IPS DF 6.9 (cell line): ENCODE results near the gene SPATA32.

ENCODE experiments used
- DNase-seq: peaks from one replicate; pipeline ENCODE4 v3.0.0-alpha.2; 2013; ENCODE audit warnings: low read depth, low spot score
- H3K27ac ChIP-seq: one replicate; pipeline ENCODE4 v1.5.1; 2013; ENCODE audit warnings: low read length, control low read depth
- H3K27me3 ChIP-seq: 2 replicates; pipeline ENCODE4 v1.6.1; 2013; ENCODE audit warnings: mild to moderate bottlenecking, low read length; ENCODE audit not compliant: control insufficient read depth, insufficient read depth
- H3K36me3 ChIP-seq: 2 replicates; pipeline ENCODE4 v1.6.1; 2013; ENCODE audit warnings: low read length; ENCODE audit not compliant: control insufficient read depth, insufficient read depth
- H3K4me1 ChIP-seq: 2 replicates; pipeline ENCODE4 v1.6.1; 2013; ENCODE audit warnings: low read length; ENCODE audit not compliant: control insufficient read depth, insufficient read depth
- H3K4me3 ChIP-seq: 2 replicates; pipeline ENCODE4 v1.5.1; 2013; ENCODE audit warnings: mild to moderate bottlenecking, low read length
- H3K9me3 ChIP-seq: 2 replicates; pipeline ENCODE4 v1.6.1; 2013; ENCODE audit warnings: low read length, inconsistent platforms; ENCODE audit not compliant: control insufficient read depth, insufficient read depth
- WGBS: extraction: QIAGEN DNeasy Blood & Tissue Kit; methylation state at CpG from one replicate; pipeline ENCODE4 v1.1.7; 2013; ENCODE audit warnings: mixed read lengths, missing lambda C conversion rate; ENCODE audit not compliant: insufficient read length, insufficient coverage; 5-methylcytosine and 5-hydroxymethylcytosine counted together

SPATA32 gene

DNA sequence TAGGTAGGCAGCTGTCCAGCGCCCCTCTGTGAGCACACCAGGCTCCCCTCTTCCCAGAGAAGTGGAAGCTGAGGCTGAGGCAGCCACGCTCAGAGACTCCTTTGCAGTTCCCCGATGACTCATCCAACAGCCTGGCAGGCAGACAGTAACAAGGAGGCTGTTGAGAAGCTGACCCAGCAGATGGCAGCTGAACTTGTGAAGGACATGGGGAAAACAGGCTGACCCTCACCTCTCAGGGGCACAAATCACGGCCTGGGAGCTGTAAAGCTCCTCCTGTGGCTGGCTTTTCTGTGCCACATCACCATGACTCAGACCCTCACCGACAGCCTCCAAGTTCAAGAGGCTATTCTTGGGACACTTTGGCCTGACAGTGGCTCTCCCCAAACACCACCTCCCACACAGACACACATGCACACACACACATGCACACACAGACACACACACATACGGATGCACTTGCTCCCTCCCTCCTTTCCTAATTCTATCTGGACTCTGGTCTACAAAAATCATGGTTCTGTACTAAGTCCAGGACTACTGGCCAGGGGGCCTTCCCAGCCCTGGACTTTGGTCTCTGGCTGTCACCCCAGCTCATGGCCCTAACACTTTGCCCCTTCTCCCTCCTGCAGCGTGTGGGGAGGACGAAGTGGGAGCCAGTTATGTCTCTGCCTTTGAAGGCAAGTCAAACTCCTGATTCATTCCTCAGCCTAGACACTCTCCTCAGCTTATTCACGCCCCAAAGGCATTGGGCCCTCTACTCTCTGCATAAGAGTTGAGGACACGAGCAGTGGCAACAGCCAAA is 31.7 kb upstream of the SPATA32 start:
- no peak overlapping the region for H3K4me3 ChIP-seq
- no peak for DNase-seq
- no peaks in the 10 kb centered on the region for H3K27me3 ChIP-seq
- no CpG with 5 or more reads among the region's 10 CpGs for WGBS
- no peaks in the 10 kb centered on the region for H3K36me3 ChIP-seq
- no peaks in the 10 kb centered on the region for H3K4me1 ChIP-seq
- no peaks in the 10 kb centered on the region for H3K9me3 ChIP-seq
- no peak overlapping the region for H3K27ac ChIP-seq

DNA sequence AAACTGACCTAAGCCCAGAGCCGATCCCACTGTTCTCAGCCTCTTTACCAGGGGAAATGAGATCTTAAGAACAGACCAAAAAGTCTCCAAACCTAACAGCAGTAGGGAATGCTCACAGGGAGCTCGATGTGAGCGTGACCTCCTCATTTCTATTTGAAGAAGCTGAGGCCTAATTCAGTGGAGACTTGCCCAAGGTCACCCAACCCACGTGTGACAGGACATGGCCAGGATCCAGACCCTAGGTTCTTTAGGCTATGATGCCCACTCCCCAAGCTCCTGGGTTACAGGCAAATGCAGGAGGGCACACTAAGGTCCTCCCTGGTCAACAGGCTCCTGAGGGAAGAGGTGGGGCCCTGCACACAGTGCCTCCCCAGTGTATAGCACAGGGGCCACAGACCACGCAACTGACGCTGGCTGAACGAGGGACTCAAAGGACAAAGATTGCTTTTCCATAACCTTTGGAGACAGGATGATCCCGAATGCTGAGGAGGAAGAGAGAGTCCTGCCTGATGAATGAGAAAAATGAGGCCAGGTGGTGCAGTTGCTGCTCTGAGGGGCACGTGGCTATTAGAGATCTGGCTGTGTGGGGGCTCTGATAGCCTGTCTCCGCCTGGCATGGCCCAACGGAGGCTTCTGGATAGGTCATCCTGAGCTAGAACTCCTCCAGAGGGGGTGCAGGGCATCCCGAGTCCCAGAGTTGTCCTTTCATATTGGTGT is 31.0 kb upstream of the SPATA32 start:
- Histone ChIP-seq H3K27ac (no peak overlapping the region), H3K4me3 (no peak overlapping the region), H3K9me3 (no peaks in the 10 kb centered on the region), H3K4me1 (no peaks in the 10 kb centered on the region), H3K27me3 (no peaks in the 10 kb centered on the region), H3K36me3 (no peaks in the 10 kb centered on the region)
- DNase-seq = no peak
- no CpG with 5 or more reads among the region's 12 CpGs for WGBS

DNA sequence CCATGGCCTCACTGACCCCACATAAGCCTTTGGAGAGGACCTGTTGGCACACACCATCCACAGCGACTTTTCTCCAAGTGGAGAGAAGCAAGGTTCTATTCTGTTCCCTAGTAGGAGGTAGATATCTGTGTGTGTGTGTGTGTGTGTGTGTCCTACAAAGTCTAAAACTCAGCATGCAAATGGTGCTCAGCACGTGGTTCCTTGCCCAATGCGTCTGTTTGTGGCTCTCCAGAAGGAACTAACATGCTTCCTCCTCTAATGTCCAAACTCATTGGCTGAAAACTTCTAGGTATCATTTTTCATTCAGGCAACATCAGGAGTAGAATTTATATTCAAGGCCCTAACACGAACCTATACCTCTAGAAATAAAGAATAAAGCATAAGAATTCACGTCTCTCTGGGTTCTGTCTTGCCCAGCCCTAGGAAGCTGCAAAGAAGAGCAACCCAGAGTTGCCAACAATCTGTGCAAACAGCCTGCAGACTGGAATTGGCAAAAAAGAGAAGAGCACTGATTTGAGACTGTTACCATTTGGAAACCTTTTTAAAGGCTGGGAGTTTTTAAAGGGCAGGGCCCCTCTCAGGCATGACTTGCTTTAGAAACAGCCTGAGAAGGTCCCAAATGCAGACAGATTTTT is 29.4 kb upstream of the SPATA32 start:
- Histone ChIP-seq H3K4me1 (no peaks in the 10 kb centered on the region), H3K27ac (no peak overlapping the region), H3K9me3 (no peaks in the 10 kb centered on the region), H3K4me3 (no peak overlapping the region), H3K27me3 (no peaks in the 10 kb centered on the region), H3K36me3 (no peaks in the 10 kb centered on the region; the same call in 1 of the 2 replicates)
- no CpG with 5 or more reads among the region's 5 CpGs for WGBS
- no peak for DNase-seq

DNA sequence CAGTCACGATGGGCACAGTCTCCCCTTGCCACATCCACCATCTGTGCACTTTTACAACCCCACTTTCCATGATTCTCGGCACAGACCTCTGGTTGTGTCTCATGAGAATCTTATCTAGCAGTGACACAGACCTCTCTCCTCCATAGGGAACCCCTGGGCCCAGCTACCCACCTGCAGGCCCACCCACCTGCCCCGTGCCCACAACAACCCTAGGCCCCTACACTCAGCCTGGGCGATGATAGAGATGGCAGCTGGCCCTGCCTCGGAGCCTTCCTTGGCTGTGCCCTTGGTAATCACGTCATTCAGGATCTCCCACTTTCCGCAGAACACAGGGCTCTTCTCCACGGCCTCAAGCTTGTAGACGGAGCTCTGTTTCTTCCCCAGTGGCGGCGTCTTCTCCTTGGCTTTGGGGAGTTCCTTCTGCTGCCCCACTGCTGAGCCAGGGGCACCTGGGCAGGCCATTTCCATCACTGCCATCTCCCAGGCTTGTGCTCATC is 28.4 kb upstream of the SPATA32 start:
- no peaks in the 10 kb centered on the region for H3K9me3 ChIP-seq
- no peaks in the 10 kb centered on the region for H3K27me3 ChIP-seq
- no peak overlapping the region for H3K27ac ChIP-seq
- H3K4me1 ChIP-seq = no peaks in the 10 kb centered on the region
- no peaks in the 10 kb centered on the region; the same call in 1 of the 2 replicates for H3K36me3 ChIP-seq
- WGBS = no CpG with 5 or more reads among the region's 11 CpGs
- no peak overlapping the region for H3K4me3 ChIP-seq
- no peak for DNase-seq

DNA sequence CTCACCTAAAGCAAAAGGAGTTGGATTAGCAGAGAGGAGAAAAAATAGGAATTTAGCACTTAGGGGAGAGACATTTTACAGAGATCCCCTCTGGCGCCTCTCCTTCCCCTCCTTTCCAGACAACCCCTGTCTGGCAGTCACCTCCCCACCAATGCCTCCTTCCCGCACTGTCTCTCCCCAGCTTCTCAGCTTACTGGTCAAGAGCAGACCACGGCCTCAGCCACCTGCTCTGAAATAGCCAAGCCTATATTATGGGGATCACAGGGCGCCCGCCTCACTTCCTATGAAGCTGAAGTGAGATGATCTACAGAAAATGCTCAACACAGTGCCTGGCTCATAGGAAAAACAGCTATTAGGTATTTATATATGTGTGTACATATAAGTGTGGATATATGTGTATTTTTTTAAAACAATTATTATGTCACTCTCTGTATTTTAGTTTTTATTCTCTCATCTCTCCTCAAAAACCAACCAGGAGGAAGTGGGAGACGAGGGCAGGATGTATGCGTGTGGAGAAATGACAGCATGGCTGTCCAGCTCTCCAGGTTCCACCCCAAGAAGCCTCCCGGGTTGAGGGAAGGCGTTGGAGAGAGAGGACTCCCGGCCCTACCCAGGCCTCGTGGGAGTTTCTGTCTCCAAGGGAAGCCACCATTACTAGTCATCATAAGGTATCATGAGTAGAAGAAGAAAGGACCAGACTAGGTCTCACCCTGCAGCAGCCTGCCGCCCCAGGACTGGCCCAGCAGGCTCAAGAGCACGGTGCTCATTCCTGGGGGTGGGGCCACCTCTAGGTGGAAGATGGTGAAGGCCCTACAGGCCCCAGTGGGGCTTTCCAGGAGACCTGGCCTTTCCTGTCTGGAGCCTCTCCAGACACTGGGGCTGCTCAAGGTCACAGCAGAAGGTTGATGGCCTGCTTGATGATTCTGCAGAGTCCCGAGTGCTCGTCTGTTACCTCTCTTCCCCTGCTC is 27.7 kb upstream of the SPATA32 start:
- Histone ChIP-seq H3K4me3 (no peak overlapping the region), H3K9me3 (no peaks in the 10 kb centered on the region), H3K27me3 (no peaks in the 10 kb centered on the region), H3K4me1 (no peaks in the 10 kb centered on the region), H3K27ac (no peak overlapping the region), H3K36me3 (peaks cover 4% of the 10 kb centered on the region)
- no CpG with 5 or more reads among the region's 15 CpGs for WGBS
- DNase-seq = no peak

DNA sequence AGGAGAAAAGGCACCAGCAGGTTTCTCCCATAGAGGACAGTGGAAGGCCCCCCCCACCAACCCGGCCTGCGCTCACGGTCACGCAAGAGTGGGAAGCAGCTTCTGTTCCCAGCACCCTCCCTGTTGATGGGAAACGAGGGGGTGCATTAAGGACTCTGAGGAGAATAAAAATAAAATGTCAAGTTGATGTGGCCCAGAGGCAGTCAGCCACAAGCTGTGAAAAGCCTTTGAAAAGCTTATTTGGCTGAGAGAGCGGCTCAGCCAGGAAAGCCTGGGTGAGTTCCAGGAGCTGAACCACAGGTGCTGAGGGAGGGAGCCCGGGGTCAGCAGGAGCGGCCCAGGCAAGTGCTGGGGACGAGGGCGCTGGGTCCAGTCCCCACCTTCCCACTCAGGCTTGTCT is 26.9 kb upstream of the SPATA32 start:
- WGBS = no CpG with 5 or more reads among the region's 10 CpGs
- H3K36me3 ChIP-seq = peaks cover 8% of the 10 kb centered on the region

DNA sequence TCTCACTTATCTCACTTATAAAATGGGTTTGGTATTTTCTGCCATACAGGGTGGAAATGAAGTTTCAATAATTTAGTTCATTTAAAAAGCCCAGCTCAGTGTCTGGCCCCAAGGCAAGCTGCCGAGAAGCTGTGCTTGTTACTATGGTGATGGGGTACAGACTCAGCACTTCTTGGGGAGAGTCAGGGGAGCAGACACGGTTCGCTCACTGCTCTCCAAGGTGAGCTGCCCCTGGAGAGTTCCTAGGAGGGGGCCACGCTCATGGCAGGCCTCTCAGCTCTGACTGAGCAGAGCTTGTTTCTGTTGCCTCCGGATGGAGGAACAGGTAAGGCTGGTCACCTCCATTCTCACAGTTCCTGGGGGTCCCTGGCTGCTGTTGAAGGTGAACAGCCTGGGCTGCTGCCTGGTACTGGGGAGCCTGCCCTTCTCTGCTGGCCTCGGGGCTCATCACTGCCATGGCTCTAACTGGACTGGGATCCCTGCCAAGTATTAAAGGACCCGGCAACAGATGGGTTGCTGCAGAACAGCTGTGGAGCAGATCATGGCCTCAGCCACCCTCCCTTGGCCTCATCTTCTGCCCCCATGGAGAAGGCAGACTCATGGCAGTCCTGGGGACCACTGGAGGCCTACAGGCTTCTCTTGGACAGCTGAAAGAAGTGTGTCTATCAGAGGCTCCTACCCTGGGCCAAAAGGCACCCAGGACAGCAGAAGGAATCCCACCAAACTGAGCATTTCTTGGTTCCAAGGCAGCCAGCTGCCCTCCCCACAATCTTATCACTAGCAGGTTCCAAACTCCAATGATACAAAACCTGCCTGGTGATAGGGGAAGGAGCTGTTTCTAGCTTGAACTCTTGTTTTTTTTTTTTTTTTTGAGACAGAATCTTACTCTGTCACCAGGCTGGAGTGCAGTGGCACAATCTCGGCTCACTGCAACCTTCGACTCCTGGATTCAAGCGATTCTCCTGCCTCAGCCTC is 25.9 kb upstream of the SPATA32 start:
- WGBS = no CpG with 5 or more reads among the region's 10 CpGs
- Histone ChIP-seq H3K27me3 (no peaks in the 10 kb centered on the region), H3K27ac (no peak overlapping the region), H3K4me3 (no peak overlapping the region), H3K9me3 (no peaks in the 10 kb centered on the region), H3K36me3 (peaks cover 13% of the 10 kb centered on the region), H3K4me1 (no peaks in the 10 kb centered on the region)
- no peak for DNase-seq

More for the DNA sequence above, 26.9 kb upstream of the SPATA32 start:
- H3K27me3 ChIP-seq = no peaks in the 10 kb centered on the region
- no peak overlapping the region for H3K4me3 ChIP-seq
- DNase-seq = no peak
- no peaks in the 10 kb centered on the region for H3K9me3 ChIP-seq
- H3K4me1 ChIP-seq = no peaks in the 10 kb centered on the region
- H3K27ac ChIP-seq = no peak overlapping the region

DNA sequence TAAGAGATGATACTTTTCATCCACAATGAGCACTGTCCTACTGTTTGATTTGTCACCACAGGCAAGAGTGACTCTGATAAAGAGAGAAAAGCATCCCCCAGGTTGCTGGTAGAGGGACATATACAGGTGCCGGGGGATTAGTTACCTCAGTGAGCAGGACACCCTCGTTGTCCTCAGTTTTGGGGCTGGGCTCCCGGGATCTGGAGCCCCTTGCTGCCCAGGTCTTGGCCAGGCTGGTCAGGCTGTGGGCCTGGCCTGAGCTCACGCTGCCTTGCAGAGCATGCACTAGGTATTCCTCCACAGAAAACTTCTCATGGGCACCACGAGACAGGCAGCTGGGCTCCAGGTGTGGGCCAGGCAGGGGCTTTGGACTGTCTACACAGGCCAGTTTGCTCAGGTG is 24.4 kb upstream of the SPATA32 start:
- H3K4me1 ChIP-seq = no peaks in the 10 kb centered on the region
- peaks cover 13% of the 10 kb centered on the region for H3K36me3 ChIP-seq

More for the DNA sequence above, 24.4 kb upstream of the SPATA32 start:
- Histone ChIP-seq H3K27ac (no peak overlapping the region), H3K9me3 (no peaks in the 10 kb centered on the region), H3K27me3 (no peaks in the 10 kb centered on the region), H3K4me3 (no peak overlapping the region)
- no CpG with 5 or more reads among the region's 5 CpGs for WGBS
- DNase-seq = no peak
